Measurements from ENCODE around the gene TLDC2. TPM values are rescaled to one million over a fixed set of nuclear protein-coding genes. Genes with fewer than 3 reads are reported as not detected.
"Not testable (repeated sequence)": the region's sequence is repeated elsewhere in the genome, so short reads cannot be mapped to it uniquely, and the experiment has no call there.

Gene TLDC2
- total RNA-seq, 1 experiment from 2014 or later = not detected

- Mint-ChIP-seq H3K27me3 (ENCODE audit: insufficient read depth, unreplicated experiment) (no peaks in the 10 kb centered on the region), H3K36me3 (ENCODE audit: insufficient read depth, unreplicated experiment) (no peaks in the 10 kb centered on the region), H3K27ac (ENCODE audit: low read depth, unreplicated experiment) (no peak overlapping the region), H3K4me1 (ENCODE audit: insufficient read depth, unreplicated experiment) (no peaks in the 10 kb centered on the region), H3K4me3 (ENCODE audit: unreplicated experiment) (no peak overlapping the region), H3K9me3 (ENCODE audit: unreplicated experiment) (no peaks in the 10 kb centered on the region)
- BruUV-seq (replicated peaks) = no TSS peak
- DNase-seq (ENCODE audit: unreplicated experiment) = no peak
- TF ChIP-seq CTCF (IDR thresholded peaks at IDR 0.05; ENCODE audit: unreplicated experiment) = no peak
- ChIA-PET CTCF (interaction anchor here (0.5 to 6.2 kb wide), 6 partner anchors 9 to 672 kb away, joined by 3 to 37 read pairs (median 8); a partner anchor contains a TSS), POLR2A (interaction anchor here (0.5 to 1.7 kb wide), 5 partner anchors 9 to 267 kb away, joined by 3 to 4 read pairs (median 4); partner anchors contain the start of genes NDRG3 and RAB5IF)
- intact Hi-C loops (cut with micrococcal nuclease) = no loop called here
Observed at GRCh38 chr20:36872852-36873251, 3.1 kb upstream of the TLDC2 start.

GRCh38 chr20:36873498-36874189 is 2.3 kb upstream of the TLDC2 start:
- Mint-ChIP-seq H3K27ac (ENCODE audit: low read depth, unreplicated experiment) (no peak overlapping the region), H3K4me3 (ENCODE audit: unreplicated experiment) (no peak overlapping the region), H3K36me3 (ENCODE audit: insufficient read depth, unreplicated experiment) (no peaks in the 10 kb centered on the region), H3K4me1 (ENCODE audit: insufficient read depth, unreplicated experiment) (no peaks in the 10 kb centered on the region), H3K9me3 (ENCODE audit: unreplicated experiment) (no peaks in the 10 kb centered on the region), H3K27me3 (ENCODE audit: insufficient read depth, unreplicated experiment) (no peaks in the 10 kb centered on the region)
- TF ChIP-seq CTCF (IDR thresholded peaks at IDR 0.05; ENCODE audit: unreplicated experiment) = no peak
- intact Hi-C loops (cut with micrococcal nuclease) = no loop called here
- POLR2A ChIA-PET = interaction anchor here (0.5 to 1.7 kb wide), 3 partner anchors 11 to 127 kb away, joined by 3 to 4 read pairs (median 4); partner anchors contain the start of gene NDRG3
- CTCF ChIA-PET = interaction anchor here (0.5 to 6.2 kb wide), 6 partner anchors 10 to 671 kb away, joined by 3 to 37 read pairs (median 8); a partner anchor contains a TSS
- no peak for DNase-seq (ENCODE audit: unreplicated experiment)
- no TSS peak for BruUV-seq (replicated peaks)

- H3K36me3 Mint-ChIP-seq (ENCODE audit: insufficient read depth, unreplicated experiment); BruUV-seq (replicated peaks); DNase-seq (ENCODE audit: unreplicated experiment); H3K4me1 Mint-ChIP-seq (ENCODE audit: insufficient read depth, unreplicated experiment); H3K4me3 Mint-ChIP-seq (ENCODE audit: unreplicated experiment); intact Hi-C loops (cut with micrococcal nuclease); H3K27me3 Mint-ChIP-seq (ENCODE audit: insufficient read depth, unreplicated experiment); POLR2A ChIA-PET; H3K9me3 Mint-ChIP-seq (ENCODE audit: unreplicated experiment); H3K27ac Mint-ChIP-seq (ENCODE audit: low read depth, unreplicated experiment): not testable (repeated sequence)
- CTCF ChIA-PET = interaction anchor here (0.6 to 6.2 kb wide), 5 partner anchors 9 to 977 kb away, joined by 3 to 37 read pairs (median 3); no protein-coding TSS in a partner anchor
Observed at GRCh38 chr20:36875093-36875492, 845 bp upstream of the TLDC2 start.

GRCh38 chr20:36876473-36876833 is 515 bp downstream of the TLDC2 start:
- TF ChIP-seq CTCF (IDR thresholded peaks at IDR 0.05; ENCODE audit: unreplicated experiment) = no peak
- no peaks in the 10 kb centered on the region for H3K9me3 Mint-ChIP-seq (ENCODE audit: unreplicated experiment)
- H3K36me3 Mint-ChIP-seq (ENCODE audit: insufficient read depth, unreplicated experiment) = no peaks in the 10 kb centered on the region
- H3K27ac Mint-ChIP-seq (ENCODE audit: low read depth, unreplicated experiment) = no peak overlapping the region
- ChIA-PET POLR2A (interaction anchor here (0.7 kb wide), 1 partner anchor 15 kb away, joined by 3 read pairs; no protein-coding TSS in a partner anchor), CTCF (interaction anchor here (0.6 to 6.2 kb wide), 2 partner anchors 11 to 581 kb away, joined by 3 to 37 read pairs; no protein-coding TSS in a partner anchor)
- BruUV-seq (replicated peaks) = no TSS peak
- no peaks in the 10 kb centered on the region for H3K27me3 Mint-ChIP-seq (ENCODE audit: insufficient read depth, unreplicated experiment)
- H3K4me3 Mint-ChIP-seq (ENCODE audit: unreplicated experiment) = no peak overlapping the region
- no peak for DNase-seq (ENCODE audit: unreplicated experiment)
- peaks cover 1% of the 10 kb centered on the region for H3K4me1 Mint-ChIP-seq (ENCODE audit: insufficient read depth, unreplicated experiment)
- intact Hi-C loops (cut with micrococcal nuclease) = no loop called here
